NCI-H2081 (cell line): Measurements from ENCODE around the gene PPP2R2C.

Experiments used
- DNase-seq, 2 experiments: peaks; one replicate each; lab custom pipeline; 2025; lab: John Stamatoyannopoulos, UW

Gene PPP2R2C

GRCh38 chr4:6424425-6424824, 48.0 kb downstream of the PPP2R2C start:
- no peak for DNase-seq

GRCh38 chr4:6423575-6423974, 48.8 kb downstream of the PPP2R2C start:
- DNase-seq: no peak

GRCh38 chr4:6422866-6423265, 49.5 kb downstream of the PPP2R2C start:
- no peak for DNase-seq

GRCh38 chr4:6422105-6422504, 50.3 kb downstream of the PPP2R2C start:
- no peak for DNase-seq

- no peak for DNase-seq
Measured at GRCh38 chr4:6421397-6421796, 51.0 kb downstream of the PPP2R2C start.

GRCh38 chr4:6420972-6421371, 51.4 kb downstream of the PPP2R2C start:
- DNase-seq: no peak

- no peak for DNase-seq
Measured at GRCh38 chr4:6420036-6420435, 52.4 kb downstream of the PPP2R2C start.

- no peak for DNase-seq
Measured at GRCh38 chr4:6419452-6420028, 52.9 kb downstream of the PPP2R2C start.

- no peak for DNase-seq
Measured at GRCh38 chr4:6418193-6418755, 54.1 kb downstream of the PPP2R2C start.

- no peak for DNase-seq
Measured at GRCh38 chr4:6417516-6418050, 54.8 kb downstream of the PPP2R2C start.

GRCh38 chr4:6416518-6417286, 55.7 kb downstream of the PPP2R2C start:
- DNase-seq: peak in 1 of 2 experiments; percentile 14

- no peak for DNase-seq
Measured at GRCh38 chr4:6415031-6415705, 57.2 kb downstream of the PPP2R2C start.

GRCh38 chr4:6414578-6414977, 57.8 kb downstream of the PPP2R2C start:
- no peak for DNase-seq

GRCh38 chr4:6410664-6411063, 61.8 kb downstream of the PPP2R2C start:
- no peak for DNase-seq

GRCh38 chr4:6410068-6410467, 62.3 kb downstream of the PPP2R2C start:
- DNase-seq: no peak

GRCh38 chr4:6409381-6409780, 63.0 kb downstream of the PPP2R2C start:
- no peak for DNase-seq

GRCh38 chr4:6408263-6408662, 64.2 kb downstream of the PPP2R2C start:
- no peak for DNase-seq

- DNase-seq: no peak
Measured at GRCh38 chr4:6405397-6405706, 67.1 kb downstream of the PPP2R2C start.

- DNase-seq: peak in 1 of 2 experiments; percentile 17
Measured at GRCh38 chr4:6404611-6405396, 67.6 kb downstream of the PPP2R2C start.

GRCh38 chr4:6403400-6403685, 69.1 kb downstream of the PPP2R2C start:
- no peak for DNase-seq

GRCh38 chr4:6402566-6403399, 69.6 kb downstream of the PPP2R2C start:
- no peak for DNase-seq
